B cell (primary cell): ENCODE results near the gene SEMA4A. TPM values are rescaled to one million over a fixed set of nuclear protein-coding genes. Genes with fewer than 3 reads are reported as not detected.

ENCODE experiments used
- ATAC-seq: fragments of 200-7000 bp; cut with Tn5 transposase; one replicate; pipeline ENCODE4 v1.10.0; 2021; ENCODE audit warnings: low read depth, mild to moderate bottlenecking, moderate number of reproducible peaks, moderate library complexity
- CTCF ChIA-PET: fragments of 350-600 bp; sonication (Branson Sonifier 250); formaldehyde crosslinking; loops from one replicate; lab custom pipeline; 2021; ENCODE audit warnings: antibody characterized with exemption, inconsistent platforms; lab: Charles Lee
- POLR2A ChIA-PET: fragments of 350-600 bp; sonication (Branson Sonifier 250); formaldehyde crosslinking; loops from one replicate; lab custom pipeline; 2021; ENCODE audit warnings: antibody characterized with exemption; lab: Charles Lee
- DNase-seq: peaks from one replicate; pipeline ENCODE4 v3.0.0; 2013
- H2AFZ ChIP-seq: 2 replicates; pipeline ENCODE4 v1.6.1; 2012; ENCODE audit warnings: mild to moderate bottlenecking, low read depth, low read length; ENCODE audit not compliant: insufficient read depth, poor library complexity, severe bottlenecking
- H3K27ac ChIP-seq, 2 donors: 1 replicate in 1 of 2; 2 replicates in 1 of 2; pipeline ENCODE4 v1.5.1; 2012 to 2013; ENCODE audit warnings: low read length in 2 of 2, mild to moderate bottlenecking in 2 of 2, moderate library complexity in 1 of 2
- H3K27me3 ChIP-seq, 4 experiments: fragments of 200-600 bp in 1 of 4; sonication (generic) in 1 of 4; replicated peaks in 1 of 4; 1 replicate in 2 of 4; 2 replicates in 2 of 4; pipeline versions ENCODE4 v1.6.1 to v1.7.0; 2013 to 2016; ENCODE audit warnings: low read length in 3 of 4, mild to moderate bottlenecking in 2 of 4, mixed read lengths in 1 of 4, moderate library complexity in 1 of 4; ENCODE audit not compliant: insufficient read depth in 4 of 4, control insufficient read depth in 3 of 4; ENCODE audit errors: control extremely low read depth in 1 of 4
- H3K36me3 ChIP-seq, 2 experiments: replicated peaks in 1 of 2; 1 replicate in 1 of 2; 2 replicates in 1 of 2; pipeline versions ENCODE4 v1.6.1 to v1.7.1; 2013; ENCODE audit warnings: low read length in 1 of 2; ENCODE audit not compliant: insufficient read depth in 2 of 2, control insufficient read depth in 1 of 2; ENCODE audit errors: control extremely low read depth in 1 of 2, extremely low read depth in 1 of 2
- H3K4me1 ChIP-seq, 2 donors: fragments of 200-600 bp in 1 of 2; sonication (generic) in 1 of 2; 1 replicate in 1 of 2; 2 replicates in 1 of 2; pipeline versions ENCODE4 v1.5.1 to v1.6.1; 2013 to 2017; ENCODE audit warnings: low read length in 2 of 2; ENCODE audit not compliant: control insufficient read depth in 2 of 2, insufficient read depth in 2 of 2
- H3K4me2 ChIP-seq: replicated peaks from 2 replicates; pipeline ENCODE3; 2012; ENCODE audit warnings: mild to moderate bottlenecking, low read depth, low read length; ENCODE audit not compliant: poor library complexity, severe bottlenecking
- H3K4me3 ChIP-seq, 5 experiments: fragments of 200-600 bp in 1 of 5; sonication (generic) in 1 of 5; 1 replicate in 3 of 5; 2 replicates in 2 of 5; pipeline versions ENCODE4 v1.5.1 to v1.7.0; 2011 to 2016; ENCODE audit warnings: low read length in 4 of 5, mild to moderate bottlenecking in 4 of 5, low read depth in 2 of 5, control low read depth in 1 of 5, moderate library complexity in 1 of 5; ENCODE audit not compliant: insufficient read depth in 1 of 5; ENCODE audit errors: control extremely low read depth in 1 of 5, extremely low read depth in 1 of 5
- H3K79me2 ChIP-seq: fragments of 200-600 bp; sonication (generic); one replicate; pipeline ENCODE4 v1.6.0; 2016; ENCODE audit warnings: low read length; ENCODE audit not compliant: control insufficient read depth, insufficient read depth
- H3K9ac ChIP-seq: fragments of 200-600 bp; sonication (generic); 2 replicates; pipeline ENCODE4 v1.6.1; 2017; ENCODE audit warnings: mild to moderate bottlenecking, low read length, moderate library complexity
- H3K9me3 ChIP-seq, 3 donors: one replicate each; pipeline versions ENCODE4 v1.6.1 to v1.7.1; 2013; ENCODE audit warnings: low read length in 2 of 3; ENCODE audit not compliant: control insufficient read depth in 2 of 3, insufficient read depth in 1 of 3; ENCODE audit errors: control extremely low read depth in 1 of 3
- H4K20me1 ChIP-seq: 2 replicates; pipeline ENCODE4 v1.6.0; 2012; ENCODE audit warnings: mild to moderate bottlenecking, low read length; ENCODE audit not compliant: insufficient read depth, control insufficient read depth, poor library complexity, severe bottlenecking
- H3K27ac Mint-ChIP-seq: one replicate; pipeline ENCODE4 v1.8.0; 2021; ENCODE audit warnings: mixed read lengths
- H3K27me3 Mint-ChIP-seq: one replicate; pipeline ENCODE4 v1.8.0; 2021; ENCODE audit warnings: mixed read lengths
- H3K4me1 Mint-ChIP-seq: one replicate; pipeline ENCODE4 v1.8.0; 2021; ENCODE audit warnings: mixed read lengths
- H3K4me3 Mint-ChIP-seq: one replicate; pipeline ENCODE4 v1.8.0; 2021; ENCODE audit warnings: mixed read lengths
- H3K9me3 Mint-ChIP-seq: one replicate; pipeline ENCODE4 v1.8.0; 2022; ENCODE audit warnings: mixed read lengths; ENCODE audit not compliant: insufficient read depth
- EZH2 ChIP-seq: IDR thresholded peaks from 2 replicates; pipeline ENCODE4 v1.6.1; 2012; ENCODE audit warnings: borderline replicate concordance, low read depth, mild to moderate bottlenecking, moderate library complexity, low read length; ENCODE audit not compliant: insufficient read depth, poor library complexity, severe bottlenecking
- WGBS: methylation state at CpG from one replicate; pipeline ENCODE4 v1.1.5; 2013; ENCODE audit warnings: missing lambda C conversion rate; ENCODE audit not compliant: insufficient coverage; 5-methylcytosine and 5-hydroxymethylcytosine counted together
- intact Hi-C: fragments of 100-400 bp; cut with micrococcal nuclease; formaldehyde crosslinking; loops from one replicate; pipeline ENCODE4 v1.10.0; 2022
- polyA plus RNA-seq: library from polyadenylated mRNA; depleted of rRNA; stranded (reverse); fragments of >200 nt; gene quantifications from 2 replicates; pipeline ENCODE4 v1.2.3, GENCODE V29; 2012
- total RNA-seq, 2 donors: library from RNA; stranded (reverse); fragments of 120-200 nt in 1 of 2; gene quantifications; 1 replicate in 1 of 2; 2 replicates in 1 of 2; pipeline versions ENCODE4 v1.2.3 to v1.2.4, GENCODE V29; 2013 to 2022
- TF ChIP-seq, protein P1 (sequence below): fragments of 200-600 bp; IDR thresholded peaks from one replicate; pipeline ENCODE4 v1.8.0; 2022; ENCODE audit warnings: antibody characterized with exemption, mild to moderate bottlenecking

Gene SEMA4A
- total and polyA plus RNA-seq, 2 donors (not counting 1 experiment from before 2014, with no cell fraction given) = 9.2 to 15.5 TPM

DNA sequence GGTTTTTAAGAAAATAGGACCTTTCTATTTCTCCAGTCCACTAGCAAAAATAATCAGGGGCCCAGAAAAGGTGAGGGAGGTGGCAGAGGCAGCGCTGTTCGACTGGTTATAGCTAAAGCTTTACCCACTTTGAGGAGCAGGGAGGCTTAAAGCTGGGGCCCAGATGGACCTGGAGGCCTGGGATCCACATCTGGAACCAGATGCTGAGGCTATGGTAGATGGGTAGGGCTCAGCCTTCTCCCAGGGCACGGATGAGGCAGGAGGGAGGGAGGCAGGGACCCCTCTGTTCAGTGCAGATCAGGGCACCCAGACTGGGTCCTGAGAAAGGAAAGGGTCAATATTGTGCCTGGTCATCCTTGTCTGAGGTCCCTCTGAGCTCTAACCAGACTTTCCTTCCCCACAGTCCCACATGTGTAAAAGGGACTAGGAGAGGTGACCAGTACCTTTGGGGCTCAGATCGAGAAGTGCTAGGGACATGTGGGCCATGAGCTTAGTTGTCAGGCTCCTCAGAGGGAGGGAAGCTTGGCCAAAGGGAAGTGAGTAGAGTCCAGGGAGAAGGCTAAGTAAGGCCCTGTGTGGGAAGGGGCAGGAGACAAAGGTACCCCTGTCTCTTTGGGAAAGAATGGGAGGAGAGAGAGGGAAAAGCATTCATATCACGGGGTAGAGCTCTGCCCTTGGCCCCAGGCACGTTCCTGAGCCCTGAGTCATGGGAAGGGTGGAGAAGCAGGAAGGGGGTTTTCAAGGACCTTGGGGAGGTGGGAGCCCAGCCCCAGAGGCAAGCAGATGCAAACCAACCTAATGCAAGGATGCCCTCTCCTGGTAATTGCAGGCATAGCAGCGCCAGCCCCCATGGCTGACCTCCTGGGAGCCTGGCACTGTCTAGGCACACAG, 23.5 kb upstream of the SEMA4A start:
- POLR2A ChIA-PET = interaction anchor here (0.5 to 1.1 kb wide), 3 partner anchors 16 to 922 kb away, joined by 3 to 6 read pairs (median 5); partner anchors contain the start of gene THBS3
- H3K4me1 ChIP-seq = peaks cover 14 to 21% of the 10 kb centered on the region in 2 donors
- no peak overlapping the region for H3K4me3 ChIP-seq
- no peaks in the 10 kb centered on the region for H3K79me2 ChIP-seq
- H3K36me3 ChIP-seq = no peaks in the 10 kb centered on the region
- CTCF ChIA-PET = interaction anchor here (0.6 to 28.7 kb wide), 14 partner anchors 14 to 231 kb away, joined by 3 to 970 read pairs (median 3); partner anchors contain the start of genes LMNA, MEX3A and PMF1
- WGBS = 58% methylated on average over 7 of the region's 7 CpGs
- H3K9ac ChIP-seq = no peak overlapping the region
- no peak overlapping the region for H3K27ac ChIP-seq
- H3K4me2 ChIP-seq = no peak overlapping the region
- peaks cover 0 to 2% (median 0%) of the 10 kb centered on the region in 3 donors for H3K9me3 ChIP-seq
- no peaks in the 10 kb centered on the region for H4K20me1 ChIP-seq
- intact Hi-C loops = loop anchor here (1.0 kb wide), 2 partner anchors 34 to 40 kb away; no protein-coding TSS in a partner anchor
- no peaks in the 10 kb centered on the region for H3K9me3 Mint-ChIP-seq
- ATAC-seq (peak; percentile 69), DNase-seq (peak; percentile 84)
- TF ChIP-seq, protein P1, sequence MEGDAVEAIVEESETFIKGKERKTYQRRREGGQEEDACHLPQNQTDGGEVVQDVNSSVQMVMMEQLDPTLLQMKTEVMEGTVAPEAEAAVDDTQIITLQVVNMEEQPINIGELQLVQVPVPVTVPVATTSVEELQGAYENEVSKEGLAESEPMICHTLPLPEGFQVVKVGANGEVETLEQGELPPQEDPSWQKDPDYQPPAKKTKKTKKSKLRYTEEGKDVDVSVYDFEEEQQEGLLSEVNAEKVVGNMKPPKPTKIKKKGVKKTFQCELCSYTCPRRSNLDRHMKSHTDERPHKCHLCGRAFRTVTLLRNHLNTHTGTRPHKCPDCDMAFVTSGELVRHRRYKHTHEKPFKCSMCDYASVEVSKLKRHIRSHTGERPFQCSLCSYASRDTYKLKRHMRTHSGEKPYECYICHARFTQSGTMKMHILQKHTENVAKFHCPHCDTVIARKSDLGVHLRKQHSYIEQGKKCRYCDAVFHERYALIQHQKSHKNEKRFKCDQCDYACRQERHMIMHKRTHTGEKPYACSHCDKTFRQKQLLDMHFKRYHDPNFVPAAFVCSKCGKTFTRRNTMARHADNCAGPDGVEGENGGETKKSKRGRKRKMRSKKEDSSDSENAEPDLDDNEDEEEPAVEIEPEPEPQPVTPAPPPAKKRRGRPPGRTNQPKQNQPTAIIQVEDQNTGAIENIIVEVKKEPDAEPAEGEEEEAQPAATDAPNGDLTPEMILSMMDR = peak; percentile 95
- no peak for TF ChIP-seq EZH2
- H3K4me3 Mint-ChIP-seq = no peak overlapping the region
- peak overlapping the region; percentile 26 for H3K27ac Mint-ChIP-seq
- H3K27me3 Mint-ChIP-seq = peaks cover 2% of the 10 kb centered on the region
- no peak overlapping the region for H2AFZ ChIP-seq
- H3K27me3 ChIP-seq = peaks cover 0 to 4% (median 1%) of the 10 kb centered on the region in 4 experiments
- H3K4me1 Mint-ChIP-seq = peaks cover 28% of the 10 kb centered on the region
